NB4 (cell line): ENCODE data around the gene RARB.
A peak's percentile ranks its signal among the peaks of the same experiment; 100 is the strongest.

Experiments used
- DNase-seq: peaks from one replicate; pipeline ENCODE4 v3.0.0; 2010; ENCODE audit warnings: low read depth
- H3K4me3 ChIP-seq: one replicate; pipeline ENCODE4 v1.5.1; 2011; ENCODE audit warnings: mild to moderate bottlenecking, low read depth, low read length, moderate library complexity
- MAX ChIP-seq: IDR thresholded peaks from 2 replicates; pipeline ENCODE4 v1.6.1; 2011; ENCODE audit warnings: low read depth, low read length
- MYC ChIP-seq: IDR thresholded peaks from 2 replicates; pipeline ENCODE4 v1.6.1; 2011; ENCODE audit warnings: low read depth, low read length
- POLR2A ChIP-seq: IDR thresholded peaks from 2 replicates; pipeline ENCODE4 v1.6.1; 2011; ENCODE audit warnings: mild to moderate bottlenecking; ENCODE audit not compliant: insufficient read length; ENCODE audit errors: extremely low read depth
- TF ChIP-seq, protein P1 (sequence below): IDR thresholded peaks from one replicate; pipeline ENCODE4 v1.5.1; 2012; ENCODE audit warnings: low read depth, low read length

The RARB gene

DNA sequence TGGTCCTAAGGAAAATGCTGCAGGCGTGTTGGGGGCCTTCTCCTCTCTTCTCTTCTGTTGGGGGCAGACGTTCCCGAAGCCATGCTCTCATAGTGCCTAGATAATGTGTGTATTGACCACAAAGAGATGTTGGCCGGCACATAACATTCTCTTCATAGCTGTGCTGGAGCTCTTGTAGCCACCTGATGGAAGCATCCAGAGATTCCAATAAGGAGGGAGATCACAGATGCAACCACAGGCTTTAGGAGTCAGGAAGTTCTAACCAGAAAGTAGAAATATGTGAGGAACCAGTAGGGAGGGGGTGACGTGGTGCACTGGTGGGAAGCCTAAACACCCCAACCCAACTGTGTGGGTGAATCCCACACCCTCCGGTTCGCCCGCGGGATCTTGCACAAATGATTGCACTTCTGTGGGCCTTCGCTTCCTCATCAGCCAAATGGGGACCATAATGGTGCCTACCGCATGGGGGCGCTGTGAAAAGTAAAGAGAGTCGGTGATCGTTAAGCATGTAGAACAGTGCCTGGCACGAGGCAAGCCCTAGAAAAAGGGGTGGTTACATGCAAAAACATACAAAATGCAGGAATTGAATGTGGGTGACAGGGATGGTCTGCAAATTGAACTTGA lies 148.9 kb downstream of the RARB start:
- peak; percentile 18 for DNase-seq
- TF ChIP-seq, protein P1, sequence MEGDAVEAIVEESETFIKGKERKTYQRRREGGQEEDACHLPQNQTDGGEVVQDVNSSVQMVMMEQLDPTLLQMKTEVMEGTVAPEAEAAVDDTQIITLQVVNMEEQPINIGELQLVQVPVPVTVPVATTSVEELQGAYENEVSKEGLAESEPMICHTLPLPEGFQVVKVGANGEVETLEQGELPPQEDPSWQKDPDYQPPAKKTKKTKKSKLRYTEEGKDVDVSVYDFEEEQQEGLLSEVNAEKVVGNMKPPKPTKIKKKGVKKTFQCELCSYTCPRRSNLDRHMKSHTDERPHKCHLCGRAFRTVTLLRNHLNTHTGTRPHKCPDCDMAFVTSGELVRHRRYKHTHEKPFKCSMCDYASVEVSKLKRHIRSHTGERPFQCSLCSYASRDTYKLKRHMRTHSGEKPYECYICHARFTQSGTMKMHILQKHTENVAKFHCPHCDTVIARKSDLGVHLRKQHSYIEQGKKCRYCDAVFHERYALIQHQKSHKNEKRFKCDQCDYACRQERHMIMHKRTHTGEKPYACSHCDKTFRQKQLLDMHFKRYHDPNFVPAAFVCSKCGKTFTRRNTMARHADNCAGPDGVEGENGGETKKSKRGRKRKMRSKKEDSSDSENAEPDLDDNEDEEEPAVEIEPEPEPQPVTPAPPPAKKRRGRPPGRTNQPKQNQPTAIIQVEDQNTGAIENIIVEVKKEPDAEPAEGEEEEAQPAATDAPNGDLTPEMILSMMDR: peak; percentile 29
- TF ChIP-seq POLR2A (no peak), MAX (no peak)
- no peak overlapping the region for H3K4me3 ChIP-seq

- no peak overlapping the region for H3K4me3 ChIP-seq
- no peak for TF ChIP-seq MYC
- TF ChIP-seq, protein P1: no peak
- no peak for TF ChIP-seq MAX
- TF ChIP-seq POLR2A: no peak
- no peak for DNase-seq
Observed at GRCh38 chr3:25578059-25578458, 150.0 kb downstream of the RARB start.

- TF ChIP-seq POLR2A: no peak
- TF ChIP-seq MYC: no peak
- no peak for TF ChIP-seq MAX
- TF ChIP-seq, protein P1: no peak
- no peak for DNase-seq
- no peak overlapping the region for H3K4me3 ChIP-seq
Observed at GRCh38 chr3:25580534-25580933, 152.5 kb downstream of the RARB start.

DNA sequence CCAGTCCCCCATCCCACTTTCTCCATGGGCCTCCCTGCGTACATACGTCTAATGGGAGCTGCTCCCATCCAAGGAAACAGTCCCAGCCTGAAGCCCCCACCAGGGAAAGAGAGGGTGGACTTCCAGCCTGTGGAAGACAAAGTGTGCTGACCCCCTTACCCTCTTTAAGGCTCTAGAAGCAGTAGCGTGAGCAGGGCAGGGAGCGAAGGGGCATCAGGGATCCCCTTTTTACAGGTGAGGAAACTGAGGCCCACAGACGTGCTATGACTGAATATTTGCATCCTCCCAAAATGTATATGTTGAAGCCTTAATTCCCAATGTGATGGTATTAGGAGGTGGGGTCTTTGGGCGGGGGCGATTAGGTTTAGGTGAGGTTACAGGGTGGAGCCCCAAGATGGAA lies 153.3 kb downstream of the RARB start:
- DNase-seq: no peak
- H3K4me3 ChIP-seq: no peak overlapping the region
- TF ChIP-seq, protein P1: no peak
- TF ChIP-seq POLR2A: no peak
- no peak for TF ChIP-seq MYC
- TF ChIP-seq MAX: no peak

- H3K4me3 ChIP-seq: no peak overlapping the region
- TF ChIP-seq POLR2A (no peak), MAX (no peak)
- DNase-seq: no peak
Observed at GRCh38 chr3:25581823-25582222, 153.8 kb downstream of the RARB start.

DNA sequence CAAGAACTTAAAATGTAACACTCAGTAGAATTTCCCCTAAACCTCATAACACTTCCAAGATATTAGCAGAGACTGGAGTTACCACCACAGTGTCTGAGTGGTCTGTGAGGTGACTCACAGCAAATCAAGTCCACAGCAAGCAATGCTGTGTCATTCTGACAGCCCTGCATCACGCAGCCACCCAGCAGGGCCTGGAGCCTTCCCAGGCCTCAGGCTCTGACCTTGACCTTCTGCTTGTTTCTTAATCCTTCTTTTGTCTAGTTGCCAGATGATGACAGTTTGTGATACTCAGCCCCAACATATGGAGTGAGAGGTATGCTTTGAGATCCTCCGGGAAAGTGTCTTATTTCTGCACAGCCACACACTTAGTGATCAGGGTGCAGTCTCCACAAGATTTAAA lies 154.2 kb downstream of the RARB start:
- TF ChIP-seq MYC (no peak), POLR2A (no peak), MAX (no peak)
- TF ChIP-seq, protein P1: no peak
- H3K4me3 ChIP-seq: no peak overlapping the region
- DNase-seq: peak; percentile 67
